Measurements from ENCODE around the gene FHDC1.

FHDC1 gene

DNA sequence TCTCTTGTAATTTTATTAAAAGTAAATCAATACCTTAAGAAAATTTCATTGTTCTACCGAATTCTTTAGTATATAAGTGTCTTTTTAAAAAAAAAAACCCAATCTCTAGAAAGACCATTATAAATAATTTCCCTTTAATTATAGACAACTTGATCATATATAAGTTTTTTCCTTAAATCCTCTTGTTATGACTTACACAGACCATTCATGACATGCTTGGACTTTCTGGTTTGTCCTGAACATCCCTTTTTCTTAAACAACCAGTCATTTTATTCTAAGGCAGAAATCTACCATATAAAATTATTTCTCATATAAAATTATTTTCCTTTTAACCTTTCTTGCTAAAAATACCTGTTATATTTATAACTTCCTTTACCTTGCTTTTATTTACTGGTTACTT lies 15.4 kb upstream of the FHDC1 start:
- DNase-seq (ENCODE audit: low spot score): no peak
- TF ChIP-seq, protein P1, sequence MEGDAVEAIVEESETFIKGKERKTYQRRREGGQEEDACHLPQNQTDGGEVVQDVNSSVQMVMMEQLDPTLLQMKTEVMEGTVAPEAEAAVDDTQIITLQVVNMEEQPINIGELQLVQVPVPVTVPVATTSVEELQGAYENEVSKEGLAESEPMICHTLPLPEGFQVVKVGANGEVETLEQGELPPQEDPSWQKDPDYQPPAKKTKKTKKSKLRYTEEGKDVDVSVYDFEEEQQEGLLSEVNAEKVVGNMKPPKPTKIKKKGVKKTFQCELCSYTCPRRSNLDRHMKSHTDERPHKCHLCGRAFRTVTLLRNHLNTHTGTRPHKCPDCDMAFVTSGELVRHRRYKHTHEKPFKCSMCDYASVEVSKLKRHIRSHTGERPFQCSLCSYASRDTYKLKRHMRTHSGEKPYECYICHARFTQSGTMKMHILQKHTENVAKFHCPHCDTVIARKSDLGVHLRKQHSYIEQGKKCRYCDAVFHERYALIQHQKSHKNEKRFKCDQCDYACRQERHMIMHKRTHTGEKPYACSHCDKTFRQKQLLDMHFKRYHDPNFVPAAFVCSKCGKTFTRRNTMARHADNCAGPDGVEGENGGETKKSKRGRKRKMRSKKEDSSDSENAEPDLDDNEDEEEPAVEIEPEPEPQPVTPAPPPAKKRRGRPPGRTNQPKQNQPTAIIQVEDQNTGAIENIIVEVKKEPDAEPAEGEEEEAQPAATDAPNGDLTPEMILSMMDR (IDR thresholded peaks at IDR 0.05; ENCODE audit: extremely low read depth, missing control alignments): no peak

DNA sequence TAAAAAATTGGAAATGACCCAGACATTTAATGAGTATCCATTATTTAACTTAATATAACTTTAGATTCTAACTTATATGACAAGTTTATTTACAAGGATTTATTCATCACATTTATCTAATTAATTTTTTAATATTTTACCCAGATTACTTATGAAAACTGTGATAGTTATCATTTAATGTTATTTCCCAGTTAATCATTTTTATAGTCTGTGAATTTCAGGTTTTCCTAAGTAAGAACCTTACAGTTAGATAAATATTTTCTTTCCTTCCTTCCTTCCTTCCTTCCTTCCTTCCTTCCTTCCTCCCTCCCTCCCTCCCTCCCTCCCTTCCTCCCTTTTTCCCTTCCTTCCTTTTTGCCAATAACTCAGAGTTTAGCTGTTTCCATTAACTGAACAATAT lies 14.8 kb upstream of the FHDC1 start:
- DNase-seq (ENCODE audit: low spot score): no peak
- TF ChIP-seq, protein P1 (IDR thresholded peaks at IDR 0.05; ENCODE audit: extremely low read depth, missing control alignments): no peak

DNA sequence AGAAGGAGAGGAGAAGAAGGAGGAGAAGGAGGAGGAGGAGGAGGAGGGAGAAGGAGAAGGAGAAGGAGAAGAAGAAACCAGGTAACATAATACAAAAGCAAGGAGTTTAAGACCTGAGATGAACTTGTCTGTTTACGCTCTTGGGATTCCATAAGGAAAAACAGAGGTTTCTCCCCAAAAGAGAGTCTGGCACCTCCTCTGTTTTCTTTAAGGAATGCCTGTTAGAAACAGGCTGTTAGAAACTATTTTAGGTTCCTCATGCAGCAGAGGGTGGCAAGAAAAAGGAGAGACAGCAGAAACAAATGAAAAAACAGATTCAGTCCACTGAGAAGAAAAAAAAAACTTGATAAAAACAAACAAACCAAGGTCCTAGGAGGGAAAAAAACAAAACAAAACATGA lies 10.3 kb upstream of the FHDC1 start:
- no peak for DNase-seq (ENCODE audit: low spot score)
- TF ChIP-seq, protein P1 (IDR thresholded peaks at IDR 0.05; ENCODE audit: extremely low read depth, missing control alignments): no peak

DNA sequence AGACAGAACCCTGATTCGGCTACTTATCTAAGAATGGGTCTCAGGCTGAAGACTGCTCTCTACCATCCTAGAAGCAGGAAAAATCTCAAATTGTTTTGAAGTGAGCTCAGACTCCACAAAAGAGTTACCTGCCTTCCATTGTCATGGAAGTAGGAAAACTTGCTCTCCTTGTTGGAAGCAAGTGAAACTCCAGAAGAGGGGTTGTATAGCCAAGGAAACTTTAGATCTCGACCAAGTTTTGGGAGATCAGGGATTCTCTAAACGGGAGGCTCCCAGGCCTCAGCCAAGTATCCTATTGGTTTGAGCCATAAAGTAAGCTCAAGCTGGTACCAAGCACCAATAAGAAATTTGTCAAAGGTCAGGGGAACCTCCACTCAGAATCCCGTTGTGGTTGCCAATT lies 9.2 kb upstream of the FHDC1 start:
- TF ChIP-seq, protein P1 (IDR thresholded peaks at IDR 0.05; ENCODE audit: extremely low read depth, missing control alignments): no peak
- no peak for DNase-seq (ENCODE audit: low spot score)

DNA sequence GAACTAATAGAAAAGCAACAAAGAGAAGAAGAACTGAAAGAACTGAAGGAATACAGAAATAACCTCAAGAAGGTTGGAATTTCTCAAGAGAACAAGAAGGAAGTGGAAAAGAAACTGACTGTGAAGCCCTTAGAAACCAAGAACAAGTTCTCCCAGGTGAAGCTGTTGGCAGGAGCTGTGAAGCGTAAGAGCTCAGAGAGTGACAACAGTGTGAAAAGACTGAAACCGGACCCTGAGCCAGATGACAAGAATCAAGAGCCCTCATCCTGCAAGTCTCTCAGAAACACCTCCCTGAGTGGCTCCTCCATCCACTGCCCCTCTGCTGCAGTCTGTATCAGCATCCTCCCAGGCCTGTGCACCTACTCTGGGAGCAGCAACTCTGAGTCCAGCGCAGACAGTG lies 8.4 kb upstream of the FHDC1 start:
- TF ChIP-seq, protein P1 (IDR thresholded peaks at IDR 0.05; ENCODE audit: extremely low read depth, missing control alignments): no peak
- no peak for DNase-seq (ENCODE audit: low spot score)

GRCh38 chr4:152928286-152928685 lies 7.8 kb upstream of the FHDC1 start:
- TF ChIP-seq, protein P1 (IDR thresholded peaks at IDR 0.05; ENCODE audit: extremely low read depth, missing control alignments): no peak
- no peak for DNase-seq (ENCODE audit: low spot score)

DNA sequence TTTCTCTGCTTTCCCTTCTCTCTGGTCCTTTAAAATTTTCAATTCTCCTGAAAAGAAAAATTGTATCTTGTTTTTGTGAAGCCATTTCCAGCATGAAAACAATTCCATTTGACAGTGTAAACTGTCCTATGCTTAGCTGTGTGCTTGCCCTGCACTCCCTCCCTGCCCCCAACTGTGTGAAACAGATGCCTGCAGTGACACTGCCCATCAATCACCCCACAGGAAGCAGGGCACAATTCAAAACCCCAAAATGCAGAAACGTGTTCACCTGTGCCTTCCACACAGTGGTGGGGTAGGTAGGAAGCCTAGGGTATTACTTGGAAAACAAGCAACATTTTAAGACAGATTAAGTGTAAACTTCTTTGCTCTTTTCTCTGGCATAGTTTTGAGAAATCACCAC lies 6.2 kb upstream of the FHDC1 start:
- no peak for DNase-seq (ENCODE audit: low spot score)
- TF ChIP-seq, protein P1 (IDR thresholded peaks at IDR 0.05; ENCODE audit: extremely low read depth, missing control alignments): no peak

All from GM20000 (cell line).